OCI-LY7 (cell line): Measurements from ENCODE around the gene SRSF10. TPM values are rescaled to one million over a fixed set of nuclear protein-coding genes. Genes with fewer than 3 reads are reported as not detected.

Experiments used
- BruUV-seq: library from RNA; stranded (reverse); fragments of 400-500 nt; replicated peaks from 2 replicates; lab custom pipeline; 2021; lab: Mats Ljungman, UMichigan
- CTCF ChIA-PET: fragments of 300-600 bp; sonication (Branson Sonifier 250); formaldehyde crosslinking; loops from one replicate; lab custom pipeline; 2022; ENCODE audit warnings: antibody characterized with exemption; ENCODE audit not compliant: unreplicated experiment; lab: Charles Lee
- POLR2A ChIA-PET: fragments of 300-600 bp; sonication (Branson Sonifier 250); formaldehyde crosslinking; loops from one replicate; lab custom pipeline; 2022; ENCODE audit warnings: antibody characterized with exemption; lab: Charles Lee
- DNase-seq: peaks from one replicate; pipeline ENCODE4 v3.0.0-alpha.2; 2015; ENCODE audit warnings: low spot score
- H2AFZ ChIP-seq: fragments of 200-600 bp; sonication (generic), shearing (Covaris generic); 2 replicates; pipeline ENCODE4 v1.6.1; 2014; ENCODE audit warnings: mild to moderate bottlenecking, antibody characterized with exemption, low read length, moderate library complexity
- H3K27ac ChIP-seq: fragments of 200-600 bp; sonication (generic); 2 replicates; pipeline ENCODE4 v1.5.1; 2014; ENCODE audit warnings: mixed run types, low read depth, mild to moderate bottlenecking, moderate library complexity, low read length, inconsistent platforms; ENCODE audit not compliant: poor library complexity, severe bottlenecking
- H3K36me3 ChIP-seq: fragments of 200-600 bp; sonication (generic); 2 replicates; pipeline ENCODE4 v1.6.1; 2014; ENCODE audit warnings: mild to moderate bottlenecking, antibody characterized with exemption, low read length, moderate library complexity, mixed read lengths; ENCODE audit not compliant: insufficient read depth
- H3K4me1 ChIP-seq: fragments of 200-600 bp; sonication (generic); 2 replicates; pipeline ENCODE4 v1.5.1; 2014; ENCODE audit warnings: mild to moderate bottlenecking, low read length; ENCODE audit not compliant: insufficient read depth, poor library complexity, severe bottlenecking
- H3K4me2 ChIP-seq: fragments of 200-600 bp; sonication (generic); 2 replicates; pipeline ENCODE4 v1.6.1; 2014; ENCODE audit warnings: mild to moderate bottlenecking, low read length
- H3K4me3 ChIP-seq: fragments of 200-600 bp; sonication (generic); 2 replicates; pipeline ENCODE4 v1.5.1; 2014; ENCODE audit warnings: mild to moderate bottlenecking, low read depth, low read length; ENCODE audit not compliant: poor library complexity, severe bottlenecking
- H3K79me2 ChIP-seq: fragments of 200-600 bp; sonication (generic); 2 replicates; pipeline ENCODE4 v1.6.1; 2016; ENCODE audit warnings: low read depth, mild to moderate bottlenecking, low read length, moderate library complexity, mixed read lengths; ENCODE audit not compliant: insufficient read depth
- H3K9me2 ChIP-seq: fragments of 200-600 bp; sonication (generic); 2 replicates; pipeline ENCODE4 v1.6.1; 2016; ENCODE audit warnings: mild to moderate bottlenecking, low read length, mixed read lengths; ENCODE audit not compliant: insufficient read depth
- H3K9me3 ChIP-seq: fragments of 200-600 bp; sonication (generic); 2 replicates; pipeline ENCODE4 v1.6.1; 2014; ENCODE audit warnings: mild to moderate bottlenecking, mixed run types, low read length, mixed read lengths
- H4K20me1 ChIP-seq: fragments of 200-600 bp; sonication (generic); 2 replicates; pipeline ENCODE4 v1.6.1; 2014; ENCODE audit warnings: mild to moderate bottlenecking, antibody characterized with exemption, low read length, moderate library complexity, mixed read lengths; ENCODE audit not compliant: insufficient read depth
- CTCF ChIP-seq: fragments of 200-600 bp; sonication (generic); conservative IDR thresholded peaks from 2 replicates; pipeline ENCODE4 v1.5.1; 2014; ENCODE audit warnings: mild to moderate bottlenecking, antibody characterized with exemption, low read length, moderate library complexity, mixed read lengths
- EZH2phosphoT487 ChIP-seq: fragments of 200-600 bp; sonication (generic); IDR thresholded peaks from 2 replicates; pipeline ENCODE4 v1.6.1; 2018; ENCODE audit warnings: low read depth, borderline replicate concordance, mild to moderate bottlenecking, mixed run types, antibody characterized with exemption, low read length, moderate library complexity, mixed read lengths
- intact Hi-C: fragments of 100-400 bp; cut with micrococcal nuclease; formaldehyde crosslinking; loops from one replicate; pipeline ENCODE4 v1.10.0; 2022; ENCODE audit not compliant: unreplicated experiment
- total RNA-seq, 2 experiments: library from RNA; depleted of rRNA in 1 of 2; stranded (reverse); fragments of >200 nt in 1 of 2; shearing (Covaris generic) in 1 of 2; gene quantifications; 2 replicates each; pipeline ENCODE4 v1.2.3, GENCODE V29; 2014 to 2022

Gene SRSF10
- total RNA-seq, 2 experiments from 2014 or later, result 229 to 335 TPM

GRCh38 chr1:24020470-24020869, 40.3 kb upstream of the SRSF10 start:
- no peak for TF ChIP-seq EZH2phosphoT487
- no peak for TF ChIP-seq CTCF
- no peak overlapping the region for H3K4me3 ChIP-seq
- no peak overlapping the region for H2AFZ ChIP-seq
- no peak overlapping the region for H3K4me2 ChIP-seq
- no peaks in the 10 kb centered on the region for H3K9me2 ChIP-seq
- DNase-seq, result no peak
- intact Hi-C loops, result no loop called here
- H3K9me3 ChIP-seq, result no peaks in the 10 kb centered on the region
- H3K36me3 ChIP-seq, result no peaks in the 10 kb centered on the region
- CTCF ChIA-PET, result no interaction called here
- POLR2A ChIA-PET, result no interaction called here
- H3K4me1 ChIP-seq, result peaks cover 9% of the 10 kb centered on the region
- H4K20me1 ChIP-seq, result no peaks in the 10 kb centered on the region
- no peaks in the 10 kb centered on the region for H3K79me2 ChIP-seq
- no peak overlapping the region for H3K27ac ChIP-seq
- no TSS peak for BruUV-seq

GRCh38 chr1:24020025-24020424, 39.9 kb upstream of the SRSF10 start:
- no TSS peak for BruUV-seq
- H4K20me1 ChIP-seq, result no peaks in the 10 kb centered on the region
- no peak overlapping the region for H3K27ac ChIP-seq
- TF ChIP-seq EZH2phosphoT487 (no peak), CTCF (no peak)
- H3K9me2 ChIP-seq, result no peaks in the 10 kb centered on the region
- ChIA-PET CTCF (no interaction called here), POLR2A (no interaction called here)
- H3K4me3 ChIP-seq, result no peak overlapping the region
- no peak for DNase-seq
- peaks cover 9% of the 10 kb centered on the region for H3K4me1 ChIP-seq
- H3K9me3 ChIP-seq, result no peaks in the 10 kb centered on the region
- intact Hi-C loops, result no loop called here
- no peak overlapping the region for H2AFZ ChIP-seq
- H3K79me2 ChIP-seq, result no peaks in the 10 kb centered on the region
- no peak overlapping the region for H3K4me2 ChIP-seq
- no peaks in the 10 kb centered on the region for H3K36me3 ChIP-seq

GRCh38 chr1:24018611-24019580, 38.8 kb upstream of the SRSF10 start:
- H3K4me1 ChIP-seq, result peaks cover 9% of the 10 kb centered on the region
- BruUV-seq, result no TSS peak
- TF ChIP-seq EZH2phosphoT487 (no peak), CTCF (no peak)
- H3K79me2 ChIP-seq, result no peaks in the 10 kb centered on the region
- H3K9me2 ChIP-seq, result no peaks in the 10 kb centered on the region
- POLR2A ChIA-PET, result interaction anchor here (0.6 to 0.7 kb wide), 2 partner anchors 17 to 61 kb away, joined by 3 read pairs; no protein-coding TSS in a partner anchor
- no peaks in the 10 kb centered on the region for H4K20me1 ChIP-seq
- no peaks in the 10 kb centered on the region for H3K36me3 ChIP-seq
- CTCF ChIA-PET, result no interaction called here
- no peak overlapping the region for H3K4me3 ChIP-seq
- no peak overlapping the region for H2AFZ ChIP-seq
- H3K9me3 ChIP-seq, result no peaks in the 10 kb centered on the region
- intact Hi-C loops, result no loop called here
- H3K27ac ChIP-seq, result no peak overlapping the region
- DNase-seq, result no peak
- no peak overlapping the region for H3K4me2 ChIP-seq
